GM10248 (cell line): ENCODE results near the gene SPIN2A.
"Not testable (repeated sequence)": the region's sequence is repeated elsewhere in the genome, so short reads cannot be mapped to it uniquely, and the experiment has no call there.

Experiments
- CTCF ChIA-PET: fragments of 300-600 bp; sonication (Branson Sonifier 250); formaldehyde crosslinking; extraction: SDS; loops from one replicate; lab custom pipeline; 2021; ENCODE audit warnings: antibody characterized with exemption; lab: Yijun Ruan, JAX
- POLR2A ChIA-PET: fragments of 350-650 bp; sonication (Branson Sonifier 250); formaldehyde crosslinking; extraction: SDS; loops from one replicate; lab custom pipeline; 2020; ENCODE audit warnings: antibody characterized with exemption; lab: Yijun Ruan, JAX
- DNase-seq: peaks from one replicate; pipeline ENCODE4 v3.0.0; 2012; ENCODE audit errors: extremely low spot score
- CTCF ChIP-seq: IDR thresholded peaks from 2 replicates; pipeline ENCODE4 v1.5.1; 2012; ENCODE audit warnings: mild to moderate bottlenecking, low read depth; ENCODE audit errors: extremely low read depth, missing control alignments, control extremely low read depth

Gene SPIN2A

GRCh38 chrX:57138674-57139073 is 1.5 kb upstream of the SPIN2A start:
- TF ChIP-seq CTCF, result no peak
- POLR2A ChIA-PET, result no interaction called here
- CTCF ChIA-PET, result no interaction called here
- DNase-seq, result no peak

GRCh38 chrX:57137501-57137900 is 304 bp upstream of the SPIN2A start:
- TF ChIP-seq CTCF, result no peak
- POLR2A ChIA-PET, result no interaction called here

DNA sequence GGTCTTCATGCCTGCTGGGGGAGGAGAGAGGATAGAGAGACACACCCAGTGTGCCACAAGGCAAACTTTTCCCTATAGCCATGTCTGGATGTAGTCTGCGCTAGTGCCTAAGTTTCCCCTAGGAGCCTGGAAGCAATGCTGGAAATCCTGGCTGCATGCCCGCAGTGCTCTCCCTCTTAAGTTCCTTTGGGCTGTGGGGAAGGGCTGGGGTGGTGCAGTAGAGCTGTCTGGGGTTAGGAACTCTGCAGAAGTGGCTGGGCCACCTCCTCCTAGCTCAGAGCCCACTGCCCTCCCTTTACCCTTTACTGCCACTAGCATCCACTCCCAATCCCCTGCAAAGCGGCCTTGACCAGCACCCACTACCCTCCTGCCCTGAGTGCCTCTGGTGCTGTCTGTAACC is 608 bp downstream of the SPIN2A start:
- POLR2A ChIA-PET, DNase-seq, CTCF ChIA-PET: not testable (repeated sequence)

More at GRCh38 chrX:57137501-57137900, 304 bp upstream of the SPIN2A start:
- CTCF ChIA-PET, result no interaction called here
- DNase-seq, result no peak

DNA sequence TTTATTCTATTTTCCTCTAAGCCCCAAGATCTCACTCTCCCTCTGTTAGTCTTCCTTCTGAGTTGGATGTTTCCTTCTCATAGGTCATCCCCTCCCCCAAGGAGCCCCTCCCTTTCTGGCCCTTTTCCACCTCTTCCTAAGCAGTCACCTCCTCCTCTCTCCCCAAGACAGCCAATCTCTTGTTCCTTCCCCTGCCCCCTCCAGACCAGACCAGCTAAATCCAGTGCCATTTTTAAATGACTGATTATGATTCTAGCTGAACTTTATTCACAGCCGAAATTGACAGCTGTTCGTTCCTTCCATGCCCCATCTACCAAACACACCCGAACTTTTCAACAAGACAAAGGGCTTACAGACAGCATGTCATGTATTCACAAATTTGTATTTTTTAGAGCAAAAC is 1.9 kb downstream of the SPIN2A start:
- DNase-seq, result no peak
- ChIA-PET CTCF (no interaction called here), POLR2A (no interaction called here)
- TF ChIP-seq CTCF, result no peak

DNA sequence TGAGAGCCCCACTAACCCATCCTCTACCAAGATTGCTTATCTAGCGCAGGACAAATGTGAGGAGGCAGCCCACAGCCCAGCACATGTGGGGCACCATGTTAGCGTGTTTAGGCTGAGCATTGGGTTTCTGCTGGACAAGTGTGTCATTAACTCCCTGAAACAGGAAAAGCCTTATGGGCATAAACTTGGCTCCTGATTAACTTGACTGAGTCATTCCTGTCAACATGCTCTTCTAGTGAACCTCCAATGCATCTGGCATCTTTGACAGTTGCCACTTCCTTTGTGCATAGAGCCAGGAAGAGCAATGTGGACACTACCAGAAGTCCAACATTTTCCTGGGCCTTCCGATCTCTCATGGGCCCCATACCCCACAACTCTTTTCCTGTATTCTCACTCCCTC is 2.5 kb downstream of the SPIN2A start:
- no peak for TF ChIP-seq CTCF
- ChIA-PET CTCF (no interaction called here), POLR2A (no interaction called here)
- DNase-seq, result no peak

- CTCF ChIA-PET, result no interaction called here
These were observed 3.5 kb downstream of the SPIN2A start for GRCh38 chrX:57133706-57134105.

DNA sequence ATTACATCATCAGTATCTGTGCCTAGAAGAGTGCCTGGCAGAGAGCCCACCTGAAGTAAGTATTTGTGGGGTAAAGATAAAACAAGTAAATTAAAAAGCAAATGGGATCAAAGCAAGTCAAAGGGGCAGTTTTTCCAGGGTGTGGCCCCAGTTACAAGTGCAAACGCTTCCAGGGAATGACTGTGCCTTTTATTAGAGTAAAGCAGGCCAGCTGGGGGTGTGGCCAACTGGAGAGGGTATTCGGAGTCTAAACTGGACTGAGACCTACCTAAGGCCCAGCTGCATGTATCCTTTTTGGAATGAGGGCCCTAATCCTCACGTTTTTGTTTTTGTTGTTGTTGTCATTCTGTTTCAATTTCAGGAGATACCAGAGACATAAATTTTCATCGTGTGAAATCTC is 3.9 kb downstream of the SPIN2A start:
- POLR2A ChIA-PET, result not testable (repeated sequence)

More at GRCh38 chrX:57133706-57134105, 3.5 kb downstream of the SPIN2A start:
- TF ChIP-seq CTCF, result no peak
- no peak for DNase-seq
- POLR2A ChIA-PET, result no interaction called here

DNA sequence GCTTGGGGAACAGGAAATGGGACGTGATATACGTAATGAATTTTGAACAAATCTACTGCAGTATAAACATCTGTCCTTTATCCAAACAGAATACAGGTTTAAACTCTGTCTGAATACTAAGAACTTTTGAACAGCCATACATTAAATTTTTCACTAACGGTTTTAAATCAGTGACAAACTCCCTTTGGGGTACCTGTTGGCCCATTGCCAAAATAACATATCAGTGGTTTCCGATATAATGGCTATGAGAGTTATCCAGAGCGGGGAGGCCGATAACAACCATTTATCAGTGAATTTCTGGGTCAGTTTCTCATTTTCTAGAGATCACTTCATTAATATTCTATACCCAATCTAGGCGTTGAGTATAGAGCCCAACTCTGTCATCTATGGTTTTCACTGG is 5.2 kb downstream of the SPIN2A start:
- CTCF ChIA-PET, result no interaction called here

More for the DNA sequence above, 3.9 kb downstream of the SPIN2A start:
- DNase-seq, CTCF ChIA-PET: not testable (repeated sequence)

More for the DNA sequence above, 5.2 kb downstream of the SPIN2A start:
- DNase-seq, result no peak
- TF ChIP-seq CTCF, result no peak
- POLR2A ChIA-PET, result no interaction called here
